ENCODE data around the gene HMOX1.

Gene HMOX1

GRCh38 chr22:35380537-35381423 lies at the start of gene HMOX1:
TSS of gene HMOX1 (plus strand) at chr22:35381096. CDS start at chr22:35381174, 78 bp downstream.
- in situ Hi-C loops (cut with MboI; ENCODE audit: low sequenced_read_pairs) = no loop called here

GRCh38 chr22:35332278-35332677 lies 48.6 kb upstream of the HMOX1 start:
- in situ Hi-C loops (cut with MboI; ENCODE audit: low sequenced_read_pairs) = no loop called here

- in situ Hi-C loops (cut with MboI; ENCODE audit: low sequenced_read_pairs) = no loop called here
Observed at GRCh38 chr22:35333220-35333619, 47.7 kb upstream of the HMOX1 start.

- in situ Hi-C loops (cut with MboI; ENCODE audit: low sequenced_read_pairs) = no loop called here
Observed at GRCh38 chr22:35334004-35334403, 46.9 kb upstream of the HMOX1 start.

- in situ Hi-C loops (cut with MboI; ENCODE audit: low sequenced_read_pairs) = no loop called here
Observed at GRCh38 chr22:35335468-35335867, 45.4 kb upstream of the HMOX1 start.

GRCh38 chr22:35335936-35336781 lies 44.7 kb upstream of the HMOX1 start:
- in situ Hi-C loops (cut with MboI; ENCODE audit: low sequenced_read_pairs) = no loop called here

- in situ Hi-C loops (cut with MboI; ENCODE audit: low sequenced_read_pairs) = no loop called here
Observed at GRCh38 chr22:35337932-35338331, 43.0 kb upstream of the HMOX1 start.

GRCh38 chr22:35341090-35341874 lies 39.6 kb upstream of the HMOX1 start:
- in situ Hi-C loops (cut with MboI; ENCODE audit: low sequenced_read_pairs) = no loop called here

- in situ Hi-C loops (cut with MboI; ENCODE audit: low sequenced_read_pairs) = no loop called here
Observed at GRCh38 chr22:35342390-35342789, 38.5 kb upstream of the HMOX1 start.

GRCh38 chr22:35343664-35344550 lies 37.0 kb upstream of the HMOX1 start:
- in situ Hi-C loops (cut with MboI; ENCODE audit: low sequenced_read_pairs) = no loop called here

- in situ Hi-C loops (cut with MboI; ENCODE audit: low sequenced_read_pairs) = no loop called here
Observed at GRCh38 chr22:35344956-35345690, 35.8 kb upstream of the HMOX1 start.

- in situ Hi-C loops (cut with MboI; ENCODE audit: low sequenced_read_pairs) = no loop called here
Observed at GRCh38 chr22:35345808-35346505, 34.9 kb upstream of the HMOX1 start.

GRCh38 chr22:35346596-35347220 lies 34.2 kb upstream of the HMOX1 start:
- in situ Hi-C loops (cut with MboI; ENCODE audit: low sequenced_read_pairs) = no loop called here

GRCh38 chr22:35347462-35347861 lies 33.4 kb upstream of the HMOX1 start:
- in situ Hi-C loops (cut with MboI; ENCODE audit: low sequenced_read_pairs) = no loop called here

GRCh38 chr22:35348026-35348590 lies 32.8 kb upstream of the HMOX1 start:
- in situ Hi-C loops (cut with MboI; ENCODE audit: low sequenced_read_pairs) = no loop called here

- in situ Hi-C loops (cut with MboI; ENCODE audit: low sequenced_read_pairs) = no loop called here
Observed at GRCh38 chr22:35348703-35349102, 32.2 kb upstream of the HMOX1 start.

- in situ Hi-C loops (cut with MboI; ENCODE audit: low sequenced_read_pairs) = no loop called here
Observed at GRCh38 chr22:35349368-35349703, 31.6 kb upstream of the HMOX1 start.
